GM18526 (cell line): ENCODE results near the gene TASP1.

Experiments
- POLR2A ChIP-seq: IDR thresholded peaks from 3 replicates; pipeline ENCODE4 v1.6.1; 2011; ENCODE audit not compliant: insufficient read length; ENCODE audit errors: extremely low read depth

The TASP1 gene

DNA sequence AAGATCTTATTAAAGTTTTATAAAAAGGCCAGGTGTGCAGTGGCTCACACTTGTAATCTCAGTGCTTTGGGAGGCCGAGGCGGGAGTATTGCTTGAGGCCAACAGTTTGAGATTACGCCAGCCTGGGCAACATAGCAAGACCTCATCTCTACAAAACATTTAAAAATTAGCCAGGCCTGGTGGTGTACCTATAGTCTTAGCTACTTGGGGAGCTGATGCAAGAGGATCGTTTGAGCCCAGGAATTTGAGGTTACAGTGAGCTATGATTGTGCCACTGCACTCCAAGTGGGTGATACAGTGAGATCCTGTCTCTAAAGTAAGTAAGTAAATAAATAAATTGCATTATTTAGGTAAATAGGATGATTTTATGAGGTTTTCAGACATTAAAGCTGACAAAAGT, 234.4 kb downstream of the TASP1 start:
- no peak for TF ChIP-seq POLR2A

DNA sequence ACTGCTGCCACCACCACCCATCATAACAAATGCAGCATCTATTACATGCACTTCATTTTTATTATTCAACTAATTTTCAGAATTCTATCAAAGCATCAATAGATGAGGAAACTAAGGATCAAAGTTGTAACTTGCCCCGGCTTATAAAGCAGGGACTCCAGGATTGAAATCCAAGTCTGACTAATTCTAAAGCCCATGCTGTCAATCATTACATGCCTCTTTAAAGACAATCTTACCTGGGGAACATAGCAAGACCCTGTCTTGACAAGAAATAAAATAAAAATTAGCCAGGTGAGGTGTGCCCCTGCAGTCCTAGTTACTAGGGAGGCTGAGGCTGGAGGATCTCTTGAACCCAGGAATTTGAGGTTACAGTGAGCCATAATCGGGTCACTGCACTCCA, 235.3 kb downstream of the TASP1 start:
- TF ChIP-seq POLR2A = no peak

DNA sequence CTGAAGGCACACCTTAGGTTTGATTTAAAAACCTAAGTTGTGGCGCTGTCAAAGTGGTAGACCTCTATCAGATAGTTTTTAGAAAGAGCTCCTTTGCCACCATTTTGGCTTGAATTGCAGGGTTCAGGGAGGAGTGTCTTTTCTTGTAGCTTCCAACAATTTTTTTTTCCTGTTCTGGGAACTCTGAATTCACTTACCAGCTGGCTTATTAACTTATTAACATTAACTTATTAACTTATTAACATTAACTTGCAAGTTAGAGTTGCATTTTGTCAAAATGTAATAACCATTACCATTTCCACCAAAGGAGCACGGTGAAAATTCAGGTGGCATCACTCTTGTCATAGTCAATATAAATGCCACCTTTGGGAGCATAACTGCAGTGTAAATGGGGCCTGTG, 235.7 kb downstream of the TASP1 start:
- TF ChIP-seq POLR2A = no peak

DNA sequence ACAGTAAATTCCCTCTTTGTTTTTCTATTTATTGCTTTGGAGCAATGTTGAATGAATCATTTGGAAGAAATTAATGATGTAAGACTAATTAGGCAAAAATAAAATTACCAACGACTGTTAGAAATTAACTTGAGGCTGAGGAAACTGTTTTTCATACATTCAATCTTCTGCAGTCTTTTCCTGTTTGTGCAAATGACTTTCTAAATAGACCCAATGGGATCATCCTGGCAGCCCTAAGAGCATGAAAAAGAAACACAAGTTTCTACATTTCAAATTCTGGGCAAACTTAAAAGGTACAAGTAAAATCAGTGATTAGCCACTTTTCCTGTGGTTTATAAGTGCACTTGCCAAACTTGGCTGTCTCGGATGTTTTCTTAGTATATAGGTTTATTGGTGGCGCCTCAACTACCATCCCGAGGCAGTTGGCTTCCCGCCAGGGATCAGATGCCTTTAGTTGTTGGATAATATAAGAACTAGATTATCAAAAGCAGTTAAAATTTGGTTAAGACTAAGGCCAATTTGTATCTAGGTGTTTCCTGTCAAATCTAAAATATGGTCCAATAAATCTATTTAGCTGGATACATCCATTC, 236.5 kb downstream of the TASP1 start:
- no peak for TF ChIP-seq POLR2A

DNA sequence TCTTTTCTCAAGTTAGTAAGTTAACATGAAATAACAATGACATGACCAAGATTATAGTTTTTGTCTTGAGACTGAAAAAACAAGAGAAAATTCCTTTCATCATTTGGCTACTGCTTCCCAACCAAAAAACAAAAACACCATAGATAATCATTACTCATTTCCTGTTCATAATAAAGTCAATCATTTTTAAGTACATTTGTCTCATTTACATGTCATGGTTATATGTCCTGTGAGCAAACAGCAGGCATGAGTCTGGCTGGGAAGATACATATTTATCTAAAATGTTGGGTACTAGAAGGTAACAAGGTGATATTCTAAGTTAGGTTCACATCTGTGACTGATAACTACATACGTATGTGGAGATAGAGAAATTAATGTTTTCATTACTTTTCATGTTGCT, 237.1 kb downstream of the TASP1 start:
- TF ChIP-seq POLR2A = no peak

DNA sequence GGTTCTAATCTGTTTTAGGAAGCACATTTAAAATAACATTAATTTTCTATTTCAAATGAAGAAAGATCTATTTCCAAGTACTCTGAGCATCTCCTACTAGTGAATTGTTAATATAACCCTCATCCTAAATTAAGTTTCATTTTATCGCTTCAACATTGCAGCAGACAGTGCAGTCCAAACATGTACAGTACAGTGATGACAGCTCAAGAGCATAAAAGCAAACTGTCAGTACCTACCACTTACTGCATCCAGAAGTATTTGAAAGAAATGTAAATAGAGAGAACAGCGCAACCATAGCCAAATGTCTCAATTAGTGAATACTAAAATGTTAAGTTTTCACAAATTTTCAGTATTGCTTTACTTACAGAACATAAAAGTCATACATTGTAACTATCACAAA, 238.3 kb downstream of the TASP1 start:
- TF ChIP-seq POLR2A = no peak

DNA sequence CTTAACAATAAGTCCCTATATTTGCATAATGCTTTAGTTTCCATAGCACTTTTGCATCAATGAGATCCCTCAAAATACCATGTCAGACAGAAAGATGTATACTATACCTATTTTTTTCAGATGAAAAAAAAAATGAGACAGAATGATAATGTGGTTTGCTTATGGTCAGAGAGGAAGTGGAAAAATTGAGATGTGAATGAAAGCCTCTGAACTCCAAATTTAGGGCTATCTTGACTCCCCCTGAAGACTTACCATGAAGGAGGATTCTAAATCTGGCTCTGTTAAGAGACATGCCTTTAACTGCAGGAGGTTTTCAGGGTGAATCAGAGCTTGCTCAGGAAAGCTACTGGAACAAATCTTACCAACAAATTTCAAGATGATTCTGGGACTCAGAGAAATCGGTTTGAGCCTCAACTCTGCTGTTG, 241.4 kb downstream of the TASP1 start:
- no peak for TF ChIP-seq POLR2A

DNA sequence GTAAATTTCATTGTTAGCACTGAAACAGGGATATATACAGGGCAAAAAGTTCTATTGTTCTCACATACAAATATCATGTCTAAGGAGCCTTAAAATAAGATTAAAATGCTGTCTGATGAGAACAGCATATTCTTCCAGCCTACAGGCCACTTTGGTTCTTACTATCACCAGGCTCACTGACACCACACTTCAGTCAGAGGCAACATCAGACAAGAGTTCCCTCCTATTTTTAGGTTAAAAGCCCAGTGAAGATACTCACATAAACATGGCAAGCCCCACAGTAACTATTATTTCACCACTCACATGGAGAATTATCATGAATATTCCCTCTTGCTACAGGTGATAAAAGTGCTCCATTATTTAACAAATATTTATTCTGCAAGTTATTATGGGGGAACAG, 241.9 kb downstream of the TASP1 start:
- TF ChIP-seq POLR2A = no peak

DNA sequence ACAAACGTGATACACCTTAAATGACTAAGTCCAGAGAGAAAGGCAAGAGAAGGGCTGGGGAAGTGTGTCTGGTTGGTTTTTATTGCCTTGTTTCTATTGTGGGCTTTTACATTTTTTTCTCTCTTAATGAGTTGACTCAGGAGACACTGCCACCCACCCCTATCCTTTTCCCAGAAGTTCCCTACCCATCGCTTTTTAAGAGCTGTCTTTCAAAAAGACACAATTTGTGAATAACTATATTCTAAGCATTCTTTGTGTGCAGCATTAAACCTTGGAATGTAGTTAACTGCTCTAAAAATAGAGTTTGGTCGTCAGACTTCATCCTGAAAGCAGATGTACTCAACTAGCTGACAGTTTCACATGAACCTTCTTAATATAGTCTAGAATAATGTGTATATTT, 242.7 kb downstream of the TASP1 start:
- TF ChIP-seq POLR2A = no peak

DNA sequence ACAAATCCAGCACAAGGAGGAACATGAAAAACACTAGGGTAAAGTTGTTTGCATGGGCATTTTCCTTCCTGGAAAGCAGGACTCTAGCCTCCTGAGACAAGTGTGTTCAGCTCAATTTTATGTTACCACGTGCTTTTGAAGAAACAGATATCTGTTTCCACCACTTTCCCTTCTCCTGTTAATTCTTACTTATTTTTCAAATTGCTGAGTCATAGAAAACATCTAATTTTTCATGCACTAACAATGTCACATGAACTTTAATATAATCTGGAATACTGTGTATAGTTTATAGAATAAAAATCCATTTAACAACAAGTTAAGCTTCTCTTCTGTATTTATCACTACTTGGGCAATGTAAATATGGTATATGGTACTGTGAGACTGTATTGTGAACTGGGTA, 243.5 kb downstream of the TASP1 start:
- no peak for TF ChIP-seq POLR2A

DNA sequence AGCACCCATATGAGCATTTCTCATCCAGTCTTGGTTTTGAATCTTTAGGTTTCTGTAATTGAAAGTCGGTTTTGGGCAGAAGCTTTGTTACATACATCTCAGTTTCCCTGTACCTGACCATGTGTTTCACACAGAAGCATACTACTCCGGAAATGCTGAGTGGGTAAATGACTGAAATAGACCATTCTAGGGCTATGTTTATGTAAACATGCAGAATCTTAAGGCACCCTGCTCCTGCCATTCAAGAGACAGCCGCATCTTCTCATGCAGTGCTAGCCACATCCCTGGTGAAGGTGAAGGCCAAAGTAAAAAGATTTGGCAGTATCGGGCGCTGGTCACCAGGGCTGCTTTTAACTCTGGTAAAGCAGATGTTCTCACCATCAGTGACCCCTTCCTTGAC, 246.3 kb downstream of the TASP1 start:
- no peak for TF ChIP-seq POLR2A

DNA sequence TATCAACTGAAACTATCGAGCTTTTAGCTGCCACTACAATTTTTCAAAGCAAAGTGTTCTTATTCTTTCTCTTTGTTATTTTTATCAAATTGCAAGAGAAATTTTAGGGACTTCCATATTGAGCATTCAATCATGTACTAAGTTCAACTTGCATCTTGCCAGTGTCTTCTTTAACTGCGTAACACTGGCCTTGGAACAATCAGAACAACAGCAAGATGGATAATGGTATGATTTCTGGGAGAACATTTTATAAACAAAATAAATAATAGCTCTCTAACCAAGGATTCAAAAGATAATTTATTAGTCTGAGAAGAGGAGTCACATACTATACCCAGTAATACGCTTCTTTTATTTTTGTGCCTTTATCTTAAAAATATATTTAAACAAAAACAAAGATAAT, 249.6 kb downstream of the TASP1 start:
- TF ChIP-seq POLR2A = no peak

DNA sequence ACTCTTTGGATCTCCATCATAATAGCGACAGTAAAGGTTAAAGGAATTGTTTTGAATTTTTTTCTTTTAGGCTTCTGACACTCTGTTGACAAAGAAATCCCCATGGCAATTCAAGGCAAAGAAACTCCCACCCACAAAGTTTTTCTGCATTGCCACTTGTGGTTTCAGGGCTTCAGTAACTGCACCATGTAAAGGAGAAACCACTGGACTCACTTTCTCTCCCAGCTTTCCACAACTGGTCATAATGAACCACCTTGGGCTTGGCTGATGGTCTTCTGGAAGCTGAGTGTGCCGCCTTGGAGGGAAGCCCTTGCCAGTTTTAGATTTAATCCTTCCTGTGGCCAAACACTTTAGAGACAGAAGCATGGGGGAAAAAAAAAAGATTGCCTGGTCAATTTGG, 254.6 kb downstream of the TASP1 start:
- TF ChIP-seq POLR2A = no peak

DNA sequence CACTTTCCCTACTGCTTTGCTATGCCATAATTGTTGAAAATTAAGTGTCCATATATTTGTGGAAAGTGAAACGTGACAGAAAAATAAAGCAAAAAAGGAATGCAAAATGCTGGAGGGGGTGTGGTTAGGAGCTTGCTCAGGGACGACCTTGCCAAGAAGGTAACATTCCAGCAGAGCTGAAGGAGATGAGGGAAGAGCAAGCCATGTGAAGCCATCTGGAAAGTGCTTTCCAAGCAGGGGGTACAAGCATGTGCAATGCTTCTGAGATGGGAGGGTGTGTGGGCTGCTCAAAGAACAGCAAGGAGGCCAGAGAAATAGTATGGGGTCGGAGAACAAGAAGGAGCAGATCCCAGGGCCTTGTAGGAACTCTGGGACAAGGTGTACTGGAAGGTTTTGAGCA, 255.9 kb downstream of the TASP1 start:
- TF ChIP-seq POLR2A = no peak

DNA sequence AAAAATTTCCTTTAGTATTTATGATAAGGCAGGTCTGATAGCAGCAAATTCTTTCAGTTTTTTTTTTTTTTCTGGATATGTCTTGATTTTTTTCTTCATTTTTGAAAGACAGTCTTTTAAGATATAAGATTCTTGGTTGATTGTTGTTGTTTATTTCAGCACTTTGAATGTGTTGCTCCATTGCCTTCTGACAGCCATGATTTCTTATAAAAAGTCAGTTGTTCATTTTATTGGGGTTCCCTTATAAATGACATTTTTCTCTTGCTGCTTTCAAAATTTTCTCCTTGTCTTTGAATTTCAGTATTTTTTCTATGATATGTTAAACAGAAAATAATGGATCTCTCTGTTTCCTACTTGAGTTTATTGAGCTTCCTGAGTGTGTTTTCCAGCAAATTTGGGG, 265.3 kb downstream of the TASP1 start:
- TF ChIP-seq POLR2A = no peak

DNA sequence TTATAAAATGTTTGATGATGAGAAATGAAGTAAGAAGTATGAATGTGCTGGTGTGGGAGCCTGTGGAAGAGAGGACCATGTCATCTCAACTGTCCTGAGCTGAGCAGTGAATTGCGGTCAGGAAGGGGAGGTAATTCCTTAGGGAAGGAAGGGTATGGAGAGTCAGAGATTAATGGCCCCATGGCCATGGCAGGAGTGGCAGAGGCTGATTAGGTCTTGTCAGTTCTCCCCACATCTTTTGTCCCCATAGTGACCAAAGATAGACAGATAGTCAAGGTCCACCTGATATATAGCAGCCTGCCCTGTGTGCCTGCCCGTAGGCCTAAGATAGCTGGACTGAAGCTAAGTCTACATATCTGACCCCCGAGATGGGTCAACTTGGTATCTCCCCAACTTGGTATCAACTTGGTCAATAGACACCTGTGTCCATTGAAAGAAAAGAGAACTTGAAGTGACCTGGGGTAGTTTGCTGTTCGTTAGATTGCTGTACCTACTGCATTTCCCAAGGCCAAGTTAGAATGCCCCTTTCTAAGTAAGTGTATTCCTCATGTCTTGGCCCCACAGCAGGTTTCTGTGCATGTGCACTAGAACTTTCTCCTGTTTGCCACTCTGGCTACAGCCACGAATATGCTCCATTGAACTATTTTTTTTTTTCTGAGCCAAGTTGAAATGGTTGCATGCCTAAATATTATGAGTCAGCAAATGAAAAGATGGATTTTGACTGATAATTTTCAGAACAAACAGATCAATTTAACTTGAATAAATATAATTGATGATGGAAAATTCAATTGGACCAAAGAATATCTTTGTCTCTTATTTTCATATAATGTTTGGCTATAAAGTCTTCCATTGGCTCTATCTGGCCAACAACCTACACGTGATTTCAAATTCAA, 274.2 kb downstream of the TASP1 start:
- TF ChIP-seq POLR2A = no peak

DNA sequence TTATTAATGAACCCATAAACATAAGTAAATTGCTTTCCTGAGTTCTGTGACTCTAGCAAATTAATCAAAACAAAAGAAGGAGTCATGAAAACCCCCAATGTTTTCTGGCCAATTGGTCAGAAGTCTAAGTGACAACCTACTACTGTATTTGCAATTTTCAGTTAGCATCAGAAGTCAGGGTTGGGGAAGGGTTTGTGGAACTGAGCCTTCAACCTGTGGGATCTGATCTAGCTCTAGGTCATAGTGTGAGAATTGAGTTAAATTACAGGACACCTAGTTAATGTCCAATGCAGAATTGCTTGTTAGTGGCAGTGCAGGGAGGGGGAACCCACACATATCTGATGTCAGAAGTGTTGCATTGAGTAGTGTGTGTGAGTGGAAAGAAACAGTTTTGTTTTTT, 275.3 kb downstream of the TASP1 start:
- TF ChIP-seq POLR2A = no peak

DNA sequence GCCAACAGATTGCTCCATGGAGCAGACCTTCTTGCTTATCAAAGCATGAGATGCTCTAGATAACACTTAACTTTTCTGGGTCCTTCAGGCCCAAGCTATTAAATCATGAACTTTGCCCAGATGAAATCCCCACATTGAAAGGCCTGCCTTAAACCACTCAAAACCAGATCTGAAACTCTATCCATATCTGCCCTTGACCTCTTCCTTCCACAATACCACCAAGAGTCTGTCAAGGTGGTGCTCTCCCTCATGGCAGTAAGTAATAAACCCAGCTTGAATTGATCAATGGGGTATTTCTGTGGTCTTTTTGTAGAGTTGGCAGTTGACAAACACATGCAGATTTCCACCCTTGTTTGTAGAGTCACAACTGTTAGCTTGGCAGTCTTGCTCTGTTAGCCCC, 282.1 kb downstream of the TASP1 start:
- no peak for TF ChIP-seq POLR2A
